ENCODE data around the gene INSYN2B. TPM values are rescaled to one million over a fixed set of nuclear protein-coding genes. Genes with fewer than 3 reads are reported as not detected.
"Not testable (repeated sequence)": the region's sequence is repeated elsewhere in the genome, so short reads cannot be mapped to it uniquely, and the experiment has no call there.

The INSYN2B gene
- total RNA-seq, 1 experiment from 2014 or later, result not detected

DNA sequence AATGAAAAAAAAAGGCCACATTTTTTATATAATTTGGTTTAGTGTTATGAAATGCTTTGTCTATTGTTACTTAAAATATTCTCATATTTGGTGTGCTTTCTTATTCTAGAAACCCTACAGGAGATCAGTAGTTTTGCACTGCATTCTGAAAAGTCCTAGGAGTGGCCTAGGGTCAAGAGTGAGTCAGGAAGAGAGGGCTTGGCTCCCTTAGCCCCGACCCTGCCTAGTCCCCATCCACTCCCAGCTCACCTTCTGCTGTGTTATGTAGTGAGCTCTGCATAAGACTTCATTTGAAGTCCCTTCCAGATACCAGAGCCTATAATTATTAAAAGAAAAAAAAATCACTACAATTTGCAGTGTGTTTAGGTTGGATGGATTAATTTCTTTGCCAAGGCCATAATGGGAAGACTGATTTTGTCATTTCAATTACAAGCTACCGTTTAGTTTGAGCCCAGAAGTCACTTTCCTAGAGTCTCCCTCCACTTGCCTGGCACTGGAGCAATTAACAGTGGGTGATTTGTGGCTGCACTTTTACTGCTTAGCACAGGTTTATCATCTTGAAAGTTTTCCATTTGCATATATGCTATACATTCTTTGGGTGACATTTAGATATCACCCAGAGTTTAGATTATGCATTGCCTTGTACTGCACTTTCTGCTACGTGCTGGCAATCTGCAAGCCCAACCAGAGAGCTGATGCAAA, 143.3 kb downstream of the INSYN2B start:
- ChIA-PET POLR2A (no interaction called here), CTCF (interaction anchor here (0.5 to 3.2 kb wide), 5 partner anchors 10 to 1617 kb away, joined by 3 to 11 read pairs (median 5); partner anchors contain the start of gene INSYN2B)
- H3K4me3 Mint-ChIP-seq, result no peak overlapping the region
- no peak overlapping the region for H3K27ac Mint-ChIP-seq
- peaks cover 10% of the 10 kb centered on the region for H3K9me3 Mint-ChIP-seq
- H3K4me1 Mint-ChIP-seq, result no peaks in the 10 kb centered on the region
- peak; percentile 56; the same call in 1 of the 2 replicates for ATAC-seq
- H3K27me3 Mint-ChIP-seq (ENCODE audit: low read depth), result no peaks in the 10 kb centered on the region
- DNase-seq (ENCODE audit: low spot score), result no peak
- TF ChIP-seq, protein P1, sequence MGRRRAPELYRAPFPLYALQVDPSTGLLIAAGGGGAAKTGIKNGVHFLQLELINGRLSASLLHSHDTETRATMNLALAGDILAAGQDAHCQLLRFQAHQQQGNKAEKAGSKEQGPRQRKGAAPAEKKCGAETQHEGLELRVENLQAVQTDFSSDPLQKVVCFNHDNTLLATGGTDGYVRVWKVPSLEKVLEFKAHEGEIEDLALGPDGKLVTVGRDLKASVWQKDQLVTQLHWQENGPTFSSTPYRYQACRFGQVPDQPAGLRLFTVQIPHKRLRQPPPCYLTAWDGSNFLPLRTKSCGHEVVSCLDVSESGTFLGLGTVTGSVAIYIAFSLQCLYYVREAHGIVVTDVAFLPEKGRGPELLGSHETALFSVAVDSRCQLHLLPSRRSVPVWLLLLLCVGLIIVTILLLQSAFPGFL (CRISPR knock-in tag; IDR thresholded peaks at IDR 0.05; ENCODE audit: borderline replicate concordance), result no peak
- TF ChIP-seq, protein P2, sequence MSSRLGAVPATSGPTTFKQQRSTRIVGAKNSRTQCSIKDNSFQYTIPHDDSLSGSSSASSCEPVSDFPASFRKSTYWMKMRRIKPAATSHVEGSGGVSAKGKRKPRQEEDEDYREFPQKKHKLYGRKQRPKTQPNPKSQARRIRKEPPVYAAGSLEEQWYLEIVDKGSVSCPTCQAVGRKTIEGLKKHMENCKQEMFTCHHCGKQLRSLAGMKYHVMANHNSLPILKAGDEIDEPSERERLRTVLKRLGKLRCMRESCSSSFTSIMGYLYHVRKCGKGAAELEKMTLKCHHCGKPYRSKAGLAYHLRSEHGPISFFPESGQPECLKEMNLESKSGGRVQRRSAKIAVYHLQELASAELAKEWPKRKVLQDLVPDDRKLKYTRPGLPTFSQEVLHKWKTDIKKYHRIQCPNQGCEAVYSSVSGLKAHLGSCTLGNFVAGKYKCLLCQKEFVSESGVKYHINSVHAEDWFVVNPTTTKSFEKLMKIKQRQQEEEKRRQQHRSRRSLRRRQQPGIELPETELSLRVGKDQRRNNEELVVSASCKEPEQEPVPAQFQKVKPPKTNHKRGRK (CRISPR knock-in tag; IDR thresholded peaks at IDR 0.05; ENCODE audit: borderline replicate concordance), result no peak
- TF ChIP-seq HMGA2 (CRISPR knock-in tag; IDR thresholded peaks at IDR 0.05) (no peak), NR3C1 (CRISPR knock-in tag; conservative IDR thresholded peaks at IDR 0.05; ENCODE audit: low read depth) (no peak), NR2C2 (CRISPR knock-in tag; IDR thresholded peaks at IDR 0.05) (no peak), ELF4 (CRISPR knock-in tag; IDR thresholded peaks at IDR 0.05; ENCODE audit: low read depth) (no peak), FOXP1 (CRISPR knock-in tag; IDR thresholded peaks at IDR 0.05; ENCODE audit: borderline replicate concordance) (no peak), TP53 (CRISPR knock-in tag; IDR thresholded peaks at IDR 0.05) (no peak), ZNF138 (CRISPR knock-in tag; conservative IDR thresholded peaks at IDR 0.05) (no peak), TEAD1 (CRISPR knock-in tag; IDR thresholded peaks at IDR 0.05) (no peak), JAZF1 (CRISPR knock-in tag; IDR thresholded peaks at IDR 0.05) (no peak)
- TF ChIP-seq, protein P3, sequence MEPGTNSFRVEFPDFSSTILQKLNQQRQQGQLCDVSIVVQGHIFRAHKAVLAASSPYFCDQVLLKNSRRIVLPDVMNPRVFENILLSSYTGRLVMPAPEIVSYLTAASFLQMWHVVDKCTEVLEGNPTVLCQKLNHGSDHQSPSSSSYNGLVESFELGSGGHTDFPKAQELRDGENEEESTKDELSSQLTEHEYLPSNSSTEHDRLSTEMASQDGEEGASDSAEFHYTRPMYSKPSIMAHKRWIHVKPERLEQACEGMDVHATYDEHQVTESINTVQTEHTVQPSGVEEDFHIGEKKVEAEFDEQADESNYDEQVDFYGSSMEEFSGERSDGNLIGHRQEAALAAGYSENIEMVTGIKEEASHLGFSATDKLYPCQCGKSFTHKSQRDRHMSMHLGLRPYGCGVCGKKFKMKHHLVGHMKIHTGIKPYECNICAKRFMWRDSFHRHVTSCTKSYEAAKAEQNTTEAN (CRISPR knock-in tag; IDR thresholded peaks at IDR 0.05), result no peak
- TF ChIP-seq, protein P4, sequence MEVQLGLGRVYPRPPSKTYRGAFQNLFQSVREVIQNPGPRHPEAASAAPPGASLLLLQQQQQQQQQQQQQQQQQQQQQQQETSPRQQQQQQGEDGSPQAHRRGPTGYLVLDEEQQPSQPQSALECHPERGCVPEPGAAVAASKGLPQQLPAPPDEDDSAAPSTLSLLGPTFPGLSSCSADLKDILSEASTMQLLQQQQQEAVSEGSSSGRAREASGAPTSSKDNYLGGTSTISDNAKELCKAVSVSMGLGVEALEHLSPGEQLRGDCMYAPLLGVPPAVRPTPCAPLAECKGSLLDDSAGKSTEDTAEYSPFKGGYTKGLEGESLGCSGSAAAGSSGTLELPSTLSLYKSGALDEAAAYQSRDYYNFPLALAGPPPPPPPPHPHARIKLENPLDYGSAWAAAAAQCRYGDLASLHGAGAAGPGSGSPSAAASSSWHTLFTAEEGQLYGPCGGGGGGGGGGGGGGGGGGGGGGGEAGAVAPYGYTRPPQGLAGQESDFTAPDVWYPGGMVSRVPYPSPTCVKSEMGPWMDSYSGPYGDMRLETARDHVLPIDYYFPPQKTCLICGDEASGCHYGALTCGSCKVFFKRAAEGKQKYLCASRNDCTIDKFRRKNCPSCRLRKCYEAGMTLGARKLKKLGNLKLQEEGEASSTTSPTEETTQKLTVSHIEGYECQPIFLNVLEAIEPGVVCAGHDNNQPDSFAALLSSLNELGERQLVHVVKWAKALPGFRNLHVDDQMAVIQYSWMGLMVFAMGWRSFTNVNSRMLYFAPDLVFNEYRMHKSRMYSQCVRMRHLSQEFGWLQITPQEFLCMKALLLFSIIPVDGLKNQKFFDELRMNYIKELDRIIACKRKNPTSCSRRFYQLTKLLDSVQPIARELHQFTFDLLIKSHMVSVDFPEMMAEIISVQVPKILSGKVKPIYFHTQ (CRISPR knock-in tag; IDR thresholded peaks at IDR 0.05), result no peak
- TF ChIP-seq, protein P5, sequence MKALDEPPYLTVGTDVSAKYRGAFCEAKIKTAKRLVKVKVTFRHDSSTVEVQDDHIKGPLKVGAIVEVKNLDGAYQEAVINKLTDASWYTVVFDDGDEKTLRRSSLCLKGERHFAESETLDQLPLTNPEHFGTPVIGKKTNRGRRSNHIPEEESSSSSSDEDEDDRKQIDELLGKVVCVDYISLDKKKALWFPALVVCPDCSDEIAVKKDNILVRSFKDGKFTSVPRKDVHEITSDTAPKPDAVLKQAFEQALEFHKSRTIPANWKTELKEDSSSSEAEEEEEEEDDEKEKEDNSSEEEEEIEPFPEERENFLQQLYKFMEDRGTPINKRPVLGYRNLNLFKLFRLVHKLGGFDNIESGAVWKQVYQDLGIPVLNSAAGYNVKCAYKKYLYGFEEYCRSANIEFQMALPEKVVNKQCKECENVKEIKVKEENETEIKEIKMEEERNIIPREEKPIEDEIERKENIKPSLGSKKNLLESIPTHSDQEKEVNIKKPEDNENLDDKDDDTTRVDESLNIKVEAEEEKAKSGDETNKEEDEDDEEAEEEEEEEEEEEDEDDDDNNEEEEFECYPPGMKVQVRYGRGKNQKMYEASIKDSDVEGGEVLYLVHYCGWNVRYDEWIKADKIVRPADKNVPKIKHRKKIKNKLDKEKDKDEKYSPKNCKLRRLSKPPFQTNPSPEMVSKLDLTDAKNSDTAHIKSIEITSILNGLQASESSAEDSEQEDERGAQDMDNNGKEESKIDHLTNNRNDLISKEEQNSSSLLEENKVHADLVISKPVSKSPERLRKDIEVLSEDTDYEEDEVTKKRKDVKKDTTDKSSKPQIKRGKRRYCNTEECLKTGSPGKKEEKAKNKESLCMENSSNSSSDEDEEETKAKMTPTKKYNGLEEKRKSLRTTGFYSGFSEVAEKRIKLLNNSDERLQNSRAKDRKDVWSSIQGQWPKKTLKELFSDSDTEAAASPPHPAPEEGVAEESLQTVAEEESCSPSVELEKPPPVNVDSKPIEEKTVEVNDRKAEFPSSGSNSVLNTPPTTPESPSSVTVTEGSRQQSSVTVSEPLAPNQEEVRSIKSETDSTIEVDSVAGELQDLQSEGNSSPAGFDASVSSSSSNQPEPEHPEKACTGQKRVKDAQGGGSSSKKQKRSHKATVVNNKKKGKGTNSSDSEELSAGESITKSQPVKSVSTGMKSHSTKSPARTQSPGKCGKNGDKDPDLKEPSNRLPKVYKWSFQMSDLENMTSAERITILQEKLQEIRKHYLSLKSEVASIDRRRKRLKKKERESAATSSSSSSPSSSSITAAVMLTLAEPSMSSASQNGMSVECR (CRISPR knock-in tag; IDR thresholded peaks at IDR 0.05; ENCODE audit: borderline replicate concordance), result no peak
- TF ChIP-seq, protein P6, sequence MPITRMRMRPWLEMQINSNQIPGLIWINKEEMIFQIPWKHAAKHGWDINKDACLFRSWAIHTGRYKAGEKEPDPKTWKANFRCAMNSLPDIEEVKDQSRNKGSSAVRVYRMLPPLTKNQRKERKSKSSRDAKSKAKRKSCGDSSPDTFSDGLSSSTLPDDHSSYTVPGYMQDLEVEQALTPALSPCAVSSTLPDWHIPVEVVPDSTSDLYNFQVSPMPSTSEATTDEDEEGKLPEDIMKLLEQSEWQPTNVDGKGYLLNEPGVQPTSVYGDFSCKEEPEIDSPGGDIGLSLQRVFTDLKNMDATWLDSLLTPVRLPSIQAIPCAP (CRISPR knock-in tag; IDR thresholded peaks at IDR 0.05), result no peak
- TF ChIP-seq, protein P7, sequence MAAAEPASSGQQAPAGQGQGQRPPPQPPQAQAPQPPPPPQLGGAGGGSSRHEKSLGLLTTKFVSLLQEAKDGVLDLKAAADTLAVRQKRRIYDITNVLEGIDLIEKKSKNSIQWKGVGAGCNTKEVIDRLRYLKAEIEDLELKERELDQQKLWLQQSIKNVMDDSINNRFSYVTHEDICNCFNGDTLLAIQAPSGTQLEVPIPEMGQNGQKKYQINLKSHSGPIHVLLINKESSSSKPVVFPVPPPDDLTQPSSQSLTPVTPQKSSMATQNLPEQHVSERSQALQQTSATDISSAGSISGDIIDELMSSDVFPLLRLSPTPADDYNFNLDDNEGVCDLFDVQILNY (CRISPR knock-in tag; IDR thresholded peaks at IDR 0.05), result no peak
- TF ChIP-seq, protein P8, sequence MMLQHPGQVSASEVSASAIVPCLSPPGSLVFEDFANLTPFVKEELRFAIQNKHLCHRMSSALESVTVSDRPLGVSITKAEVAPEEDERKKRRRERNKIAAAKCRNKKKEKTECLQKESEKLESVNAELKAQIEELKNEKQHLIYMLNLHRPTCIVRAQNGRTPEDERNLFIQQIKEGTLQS (CRISPR knock-in tag; conservative IDR thresholded peaks at IDR 0.05), result no peak
- H3K36me3 Mint-ChIP-seq, result no peaks in the 10 kb centered on the region

DNA sequence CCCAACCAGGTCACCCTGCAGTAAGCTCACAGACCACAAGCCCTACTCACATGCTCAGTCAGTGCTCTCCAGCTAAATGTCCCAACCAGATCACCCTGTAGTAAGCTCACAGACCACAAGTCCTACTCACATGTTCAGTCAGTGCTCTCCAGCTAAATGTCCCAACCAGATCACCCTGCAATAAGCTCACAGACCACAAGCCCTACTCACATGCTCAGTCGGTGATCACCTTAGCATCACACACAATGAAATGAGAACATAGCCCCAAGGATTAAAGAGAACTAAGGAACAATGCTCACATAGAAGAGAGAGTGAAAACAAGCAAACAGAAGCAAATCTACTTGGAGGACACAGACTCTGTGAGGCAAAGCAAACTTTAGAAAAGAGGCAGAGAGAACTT, 145.8 kb downstream of the INSYN2B start:
- DNase-seq (ENCODE audit: low spot score); CTCF ChIA-PET; ATAC-seq; H3K27me3 Mint-ChIP-seq (ENCODE audit: low read depth); H3K4me1 Mint-ChIP-seq; POLR2A ChIA-PET; H3K27ac Mint-ChIP-seq; H3K4me3 Mint-ChIP-seq; H3K36me3 Mint-ChIP-seq; H3K9me3 Mint-ChIP-seq: not testable (repeated sequence)

DNA sequence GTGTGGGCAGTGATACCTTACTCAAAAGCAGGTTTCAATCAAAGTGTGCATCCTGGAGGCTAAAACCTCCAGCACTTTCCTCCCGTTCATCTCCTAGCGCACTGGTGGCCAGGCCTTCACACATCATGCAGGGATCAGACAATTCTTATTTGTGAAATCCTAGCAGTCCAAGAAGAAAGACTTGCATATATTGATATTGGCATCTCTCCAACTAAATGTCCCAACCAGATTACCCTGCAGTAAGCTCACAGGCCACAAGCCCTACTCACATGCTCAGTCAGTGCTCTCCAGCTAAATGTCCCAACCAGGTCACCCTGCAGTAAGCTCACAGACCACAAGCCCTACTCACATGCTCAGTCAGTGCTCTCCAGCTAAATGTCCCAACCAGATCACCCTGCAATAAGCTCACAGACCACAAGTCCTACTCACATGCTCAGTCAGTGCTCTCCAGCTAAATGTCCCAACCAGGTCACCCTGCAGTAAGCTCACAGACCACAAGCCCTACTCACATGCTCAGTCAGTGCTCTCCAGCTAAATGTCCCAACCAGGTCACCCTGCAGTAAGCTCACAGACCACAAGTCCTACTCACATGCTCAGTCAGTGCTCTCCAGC, 146.5 kb downstream of the INSYN2B start:
- H3K36me3 Mint-ChIP-seq; POLR2A ChIA-PET; H3K27me3 Mint-ChIP-seq (ENCODE audit: low read depth); CTCF ChIA-PET; H3K9me3 Mint-ChIP-seq; H3K4me3 Mint-ChIP-seq; H3K4me1 Mint-ChIP-seq; H3K27ac Mint-ChIP-seq; DNase-seq (ENCODE audit: low spot score); ATAC-seq: not testable (repeated sequence)

Data from WTC11 (cell line).